CD14-positive monocyte (primary cell): ENCODE results near the gene CCNK. TPM values are rescaled to one million over a fixed set of nuclear protein-coding genes. Genes with fewer than 3 reads are reported as not detected.

Experiments used
- DNase-seq, 3 donors: peaks; one replicate each; pipeline ENCODE4 v3.0.0-alpha.2; 2011 to 2022
- H2AFZ ChIP-seq: 2 replicates; pipeline ENCODE4 v1.6.0; 2012; ENCODE audit warnings: mild to moderate bottlenecking, low read depth, low read length, inconsistent platforms; ENCODE audit not compliant: insufficient read depth, poor library complexity, severe bottlenecking
- H3K27ac ChIP-seq, 2 donors: 1 replicate in 1 of 2; 2 replicates in 1 of 2; pipeline ENCODE4 v1.5.1; 2012 to 2013; ENCODE audit warnings: low read length in 2 of 2, control low read depth in 1 of 2, inconsistent platforms in 1 of 2, low read depth in 1 of 2, mild to moderate bottlenecking in 1 of 2
- H3K27me3 ChIP-seq, 2 donors: one replicate each; pipeline versions ENCODE4 v1.6.0 to v1.6.1; 2011 to 2013; ENCODE audit warnings: low read length in 2 of 2; ENCODE audit not compliant: control insufficient read depth in 2 of 2, insufficient read depth in 2 of 2
- H3K36me3 ChIP-seq, 2 donors: replicated peaks in 1 of 2; 1 replicate in 1 of 2; 2 replicates in 1 of 2; pipeline versions ENCODE4 v1.5.1 to v1.6.1; 2012 to 2013; ENCODE audit warnings: low read length in 2 of 2, control low read depth in 1 of 2, inconsistent platforms in 1 of 2, mild to moderate bottlenecking in 1 of 2; ENCODE audit not compliant: insufficient read depth in 2 of 2, control insufficient read depth in 1 of 2
- H3K4me1 ChIP-seq, 2 donors: 1 replicate in 1 of 2; 2 replicates in 1 of 2; pipeline versions ENCODE4 v1.5.1 to v1.6.1; 2012 to 2013; ENCODE audit warnings: low read length in 2 of 2, control low read depth in 1 of 2, inconsistent platforms in 1 of 2, mild to moderate bottlenecking in 1 of 2, moderate library complexity in 1 of 2; ENCODE audit not compliant: insufficient read depth in 2 of 2, control insufficient read depth in 1 of 2
- H3K4me2 ChIP-seq: replicated peaks from 2 replicates; pipeline ENCODE3; 2012; ENCODE audit warnings: low read length, moderate library complexity, mild to moderate bottlenecking; ENCODE audit not compliant: poor library complexity, severe bottlenecking; ENCODE audit errors: extremely low read depth
- H3K4me3 ChIP-seq, 3 experiments: fragments of 200-600 bp in 1 of 3; sonication (generic) in 1 of 3; replicated peaks in 1 of 3; 1 replicate in 2 of 3; 2 replicates in 1 of 3; pipeline ENCODE4 v1.5.1; 2011 to 2013; ENCODE audit warnings: low read length in 3 of 3, mild to moderate bottlenecking in 3 of 3, control low read depth in 2 of 3, low read depth in 2 of 3, inconsistent platforms in 1 of 3, moderate library complexity in 1 of 3
- H3K79me2 ChIP-seq: 2 replicates; pipeline ENCODE4 v1.6.0; 2012; ENCODE audit warnings: mild to moderate bottlenecking, control low read depth, inconsistent platforms, low read length, moderate library complexity; ENCODE audit not compliant: insufficient read depth
- H3K9ac ChIP-seq: 2 replicates; pipeline ENCODE4 v1.6.0; 2017; ENCODE audit warnings: low read length, mild to moderate bottlenecking; ENCODE audit not compliant: insufficient read depth, poor library complexity, severe bottlenecking
- H3K9me3 ChIP-seq, 2 donors: replicated peaks in 1 of 2; 1 replicate in 1 of 2; 2 replicates in 1 of 2; pipeline versions ENCODE4 v1.5.1 to v1.6.1; 2012 to 2013; ENCODE audit warnings: low read length in 2 of 2, control low read depth in 1 of 2; ENCODE audit not compliant: control insufficient read depth in 1 of 2, insufficient read depth in 1 of 2
- H4K20me1 ChIP-seq: 2 replicates; pipeline ENCODE4 v1.6.0; 2012; ENCODE audit warnings: mild to moderate bottlenecking, low read length, control low read depth, moderate library complexity; ENCODE audit not compliant: insufficient read depth
- H3K27ac Mint-ChIP-seq, 7 donors: one replicate each; pipeline ENCODE4 v1.8.0; 2020; ENCODE audit warnings: mild to moderate bottlenecking in 7 of 7, mixed read lengths in 7 of 7, moderate library complexity in 6 of 7, inconsistent platforms in 2 of 7
- H3K27me3 Mint-ChIP-seq, 3 donors: one replicate each; pipeline ENCODE4 v1.8.0; 2021 to 2022; ENCODE audit warnings: low read depth in 3 of 3, mild to moderate bottlenecking in 3 of 3, mixed read lengths in 3 of 3, moderate library complexity in 3 of 3, inconsistent platforms in 1 of 3
- H3K36me3 Mint-ChIP-seq, 2 donors: one replicate each; pipeline ENCODE4 v1.8.0; 2020; ENCODE audit warnings: mixed read lengths in 2 of 2, inconsistent platforms in 1 of 2, mild to moderate bottlenecking in 1 of 2
- H3K4me1 Mint-ChIP-seq: one replicate; pipeline ENCODE4 v1.8.0; 2020; ENCODE audit warnings: mild to moderate bottlenecking, mixed read lengths
- H3K4me3 Mint-ChIP-seq, 2 donors: one replicate each; pipeline ENCODE4 v1.8.0; 2020; ENCODE audit warnings: mild to moderate bottlenecking in 2 of 2, mixed read lengths in 2 of 2, moderate library complexity in 1 of 2
- H3K9me3 Mint-ChIP-seq, 7 donors: one replicate each; pipeline ENCODE4 v1.8.0; 2020 to 2022; ENCODE audit warnings: mixed read lengths in 7 of 7, mild to moderate bottlenecking in 6 of 7, moderate library complexity in 6 of 7, inconsistent platforms in 2 of 7
- WGBS: methylation state at CpG from one replicate; pipeline ENCODE4 v1.1.5; 2013; ENCODE audit warnings: missing lambda C conversion rate; ENCODE audit not compliant: insufficient coverage; 5-methylcytosine and 5-hydroxymethylcytosine counted together
- intact Hi-C, 2 donors: fragments of 100-400 bp; cut with micrococcal nuclease; formaldehyde crosslinking; loops; one replicate each; pipeline versions ENCODE4 v1.15.0 to v1.15.1; 2023
- polyA plus RNA-seq, 3 donors: library from polyadenylated mRNA; depleted of rRNA in 1 of 3; unstranded in 2 of 3; stranded (reverse) in 1 of 3; fragments of 300-500 nt in 2 of 3; fragments of >200 nt in 1 of 3; fragmentation: Illumina TruSeq in 2 of 3; gene quantifications; 1 replicate in 2 of 3; 2 replicates in 1 of 3; pipeline ENCODE4 v1.2.3, GENCODE V29; 2012 to 2021
- TF ChIP-seq, protein P1 (sequence below): fragments of 200-600 bp; IDR thresholded peaks from one replicate; pipeline ENCODE4 v1.8.0; 2022; ENCODE audit warnings: antibody characterized with exemption, mild to moderate bottlenecking

CCNK gene
- polyA plus RNA-seq, 3 donors = 7.7 to 21.5 (median 14.7) TPM

DNA sequence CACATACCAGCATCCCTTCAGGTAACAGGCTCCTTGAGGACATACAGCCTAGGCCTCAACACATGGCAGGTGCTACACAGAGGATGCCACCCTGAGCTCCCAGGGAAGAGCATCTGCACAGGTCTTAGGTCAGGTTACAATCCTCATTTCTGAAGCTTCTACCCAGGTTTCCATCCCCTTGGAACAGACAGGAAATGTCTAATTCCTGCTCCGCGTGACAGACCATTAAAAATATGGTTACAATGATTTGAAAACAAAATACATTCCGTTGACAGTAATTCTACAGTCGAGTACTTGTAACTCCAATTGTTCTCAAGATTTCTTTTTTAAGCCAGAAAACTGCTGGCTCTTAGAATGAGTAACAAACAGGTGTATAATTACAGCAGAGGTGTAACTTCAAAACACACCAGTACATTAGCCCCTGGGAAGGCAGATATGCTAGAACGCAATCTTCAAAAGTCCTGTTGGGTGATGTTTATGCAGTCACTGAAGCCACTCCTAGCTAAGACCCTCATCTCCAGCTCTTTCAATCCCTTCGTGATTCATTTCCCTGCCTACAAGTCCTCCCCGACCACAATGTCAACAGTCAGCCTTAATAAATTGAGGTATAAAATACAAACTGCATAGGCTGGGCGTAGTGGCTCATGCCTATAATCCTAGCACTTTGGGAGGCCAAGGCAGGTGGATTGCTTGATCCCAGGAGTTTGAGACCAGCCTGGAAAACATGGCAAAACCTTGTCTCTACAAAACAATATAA is 12.2 kb upstream of the CCNK start:
- H3K4me3 Mint-ChIP-seq = no peak overlapping the region
- intact Hi-C loops = no loop called here
- 91% methylated on average over 4 of the region's 8 CpGs for WGBS

DNA sequence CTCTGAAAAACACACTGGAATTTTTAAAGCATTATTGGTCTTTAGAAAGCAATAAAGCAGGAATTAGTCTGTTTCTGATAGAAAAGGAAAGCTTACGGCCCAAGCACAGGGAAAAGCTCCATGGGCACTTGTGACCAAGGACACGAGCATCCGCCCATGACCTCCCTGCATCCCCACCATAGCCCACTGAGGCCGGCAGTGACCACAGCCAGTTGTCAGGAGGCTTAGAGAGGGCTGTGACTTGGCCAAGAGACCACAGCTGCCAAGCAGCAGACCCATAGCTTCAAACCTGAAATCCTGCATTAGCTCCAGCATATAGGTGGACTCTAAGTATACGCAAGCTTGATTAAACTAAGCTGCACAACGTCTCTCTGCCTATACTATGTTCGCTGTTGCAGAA is 9.5 kb upstream of the CCNK start:
- Histone ChIP-seq H3K4me1 (peaks cover 3 to 8% of the 10 kb centered on the region in 2 donors), H4K20me1 (peaks cover 100% of the 10 kb centered on the region), H3K9ac (no peak overlapping the region), H3K27me3 (no peaks in the 10 kb centered on the region), H3K4me2 (no peak overlapping the region), H2AFZ (no peak overlapping the region), H3K79me2 (peaks cover 100% of the 10 kb centered on the region), H3K9me3 (no peaks in the 10 kb centered on the region), H3K4me3 (no peak overlapping the region), H3K36me3 (peaks cover 0 to under 1% of the 10 kb centered on the region in 2 donors), H3K27ac (peak overlapping the region in 1 of 2 donors; percentile 23)
- H3K4me3 Mint-ChIP-seq = no peak overlapping the region
- no peaks in the 10 kb centered on the region for H3K9me3 Mint-ChIP-seq
- H3K27me3 Mint-ChIP-seq = no peaks in the 10 kb centered on the region
- peaks cover 1 to 3% of the 10 kb centered on the region in 2 donors for H3K36me3 Mint-ChIP-seq
- intact Hi-C loops = no loop called here
- WGBS = 97% methylated on average over 5 of the region's 7 CpGs
- TF ChIP-seq, protein P1, sequence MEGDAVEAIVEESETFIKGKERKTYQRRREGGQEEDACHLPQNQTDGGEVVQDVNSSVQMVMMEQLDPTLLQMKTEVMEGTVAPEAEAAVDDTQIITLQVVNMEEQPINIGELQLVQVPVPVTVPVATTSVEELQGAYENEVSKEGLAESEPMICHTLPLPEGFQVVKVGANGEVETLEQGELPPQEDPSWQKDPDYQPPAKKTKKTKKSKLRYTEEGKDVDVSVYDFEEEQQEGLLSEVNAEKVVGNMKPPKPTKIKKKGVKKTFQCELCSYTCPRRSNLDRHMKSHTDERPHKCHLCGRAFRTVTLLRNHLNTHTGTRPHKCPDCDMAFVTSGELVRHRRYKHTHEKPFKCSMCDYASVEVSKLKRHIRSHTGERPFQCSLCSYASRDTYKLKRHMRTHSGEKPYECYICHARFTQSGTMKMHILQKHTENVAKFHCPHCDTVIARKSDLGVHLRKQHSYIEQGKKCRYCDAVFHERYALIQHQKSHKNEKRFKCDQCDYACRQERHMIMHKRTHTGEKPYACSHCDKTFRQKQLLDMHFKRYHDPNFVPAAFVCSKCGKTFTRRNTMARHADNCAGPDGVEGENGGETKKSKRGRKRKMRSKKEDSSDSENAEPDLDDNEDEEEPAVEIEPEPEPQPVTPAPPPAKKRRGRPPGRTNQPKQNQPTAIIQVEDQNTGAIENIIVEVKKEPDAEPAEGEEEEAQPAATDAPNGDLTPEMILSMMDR = no peak
- H3K4me1 Mint-ChIP-seq = peaks cover 18% of the 10 kb centered on the region
- no peak overlapping the region for H3K27ac Mint-ChIP-seq
- no peak for DNase-seq

More for the DNA sequence above, 12.2 kb upstream of the CCNK start:
- Mint-ChIP-seq H3K9me3 (no peaks in the 10 kb centered on the region), H3K27me3 (no peaks in the 10 kb centered on the region), H3K4me1 (peaks cover 12% of the 10 kb centered on the region), H3K27ac (peak overlapping the region in 2 of 7 donors; percentile 27 to 51), H3K36me3 (peaks cover 21 to 27% of the 10 kb centered on the region in 2 donors)
- DNase-seq = no peak
- H3K79me2 ChIP-seq = peaks cover 94% of the 10 kb centered on the region
- TF ChIP-seq, protein P1 = no peak
- no peaks in the 10 kb centered on the region for H3K4me1 ChIP-seq
- H3K36me3 ChIP-seq = peaks cover 17 to 27% of the 10 kb centered on the region in 2 donors
- H3K9ac ChIP-seq = no peak overlapping the region
- H3K27me3 ChIP-seq = no peaks in the 10 kb centered on the region
- peaks cover 95% of the 10 kb centered on the region for H4K20me1 ChIP-seq
- H3K27ac ChIP-seq = peak overlapping the region in 1 of 2 donors; percentile 27
- H3K9me3 ChIP-seq = no peaks in the 10 kb centered on the region
- H3K4me3 ChIP-seq = no peak overlapping the region
- H2AFZ ChIP-seq = no peak overlapping the region
- H3K4me2 ChIP-seq = no peak overlapping the region
